GM12891 (cell line): ENCODE results near the gene NALCN.

Experiments
- PAX5 ChIP-seq: IDR thresholded peaks from 2 replicates; pipeline ENCODE4 v1.6.1; 2011; ENCODE audit warnings: low read length, moderate library complexity, mild to moderate bottlenecking; ENCODE audit not compliant: insufficient read depth, severe bottlenecking
- POLR2A ChIP-seq: IDR thresholded peaks from 2 replicates; pipeline ENCODE4 v1.6.1; 2011; ENCODE audit warnings: low read depth, low read length, control low read depth
- POLR2AphosphoS5 ChIP-seq: IDR thresholded peaks from 2 replicates; pipeline ENCODE4 v1.6.1; 2011; ENCODE audit warnings: low read depth, low read length, control low read depth
- TAF1 ChIP-seq: IDR thresholded peaks from 2 replicates; pipeline ENCODE4 v1.6.1; 2011; ENCODE audit warnings: low read depth, low read length, control low read depth

DNA sequence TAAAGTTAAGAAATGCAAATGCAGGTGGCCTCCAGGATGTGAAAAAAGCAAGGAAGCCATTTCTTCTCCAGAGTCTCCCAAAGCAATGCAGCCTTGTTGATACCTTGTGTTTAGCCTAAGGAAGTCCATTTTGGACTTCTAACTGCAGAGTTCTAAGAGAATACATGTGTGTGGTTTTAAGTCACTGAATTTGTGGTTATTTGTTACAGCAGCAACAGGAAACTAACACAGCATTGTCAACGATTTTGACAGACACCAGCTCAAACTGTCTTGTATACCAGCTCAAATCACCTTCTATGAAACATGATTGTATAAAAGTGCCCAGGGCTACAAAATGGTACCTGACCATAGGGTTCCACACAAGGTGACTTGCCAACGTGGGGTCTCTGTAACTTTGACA lies 151.4 kb downstream of the NALCN start:
- TF ChIP-seq POLR2A (no peak), POLR2AphosphoS5 (no peak), TAF1 (no peak), PAX5 (no peak)
